C1 segment of cervical spinal cord (tissue), 14 donors: ENCODE measurements around the gene MMP25.

Source experiments
- DNase-seq, 14 donors: peaks; one replicate each; lab custom pipeline; 2025; lab: John Stamatoyannopoulos, UW

The MMP25 gene, protein sequence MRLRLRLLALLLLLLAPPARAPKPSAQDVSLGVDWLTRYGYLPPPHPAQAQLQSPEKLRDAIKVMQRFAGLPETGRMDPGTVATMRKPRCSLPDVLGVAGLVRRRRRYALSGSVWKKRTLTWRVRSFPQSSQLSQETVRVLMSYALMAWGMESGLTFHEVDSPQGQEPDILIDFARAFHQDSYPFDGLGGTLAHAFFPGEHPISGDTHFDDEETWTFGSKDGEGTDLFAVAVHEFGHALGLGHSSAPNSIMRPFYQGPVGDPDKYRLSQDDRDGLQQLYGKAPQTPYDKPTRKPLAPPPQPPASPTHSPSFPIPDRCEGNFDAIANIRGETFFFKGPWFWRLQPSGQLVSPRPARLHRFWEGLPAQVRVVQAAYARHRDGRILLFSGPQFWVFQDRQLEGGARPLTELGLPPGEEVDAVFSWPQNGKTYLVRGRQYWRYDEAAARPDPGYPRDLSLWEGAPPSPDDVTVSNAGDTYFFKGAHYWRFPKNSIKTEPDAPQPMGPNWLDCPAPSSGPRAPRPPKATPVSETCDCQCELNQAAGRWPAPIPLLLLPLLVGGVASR

DNA sequence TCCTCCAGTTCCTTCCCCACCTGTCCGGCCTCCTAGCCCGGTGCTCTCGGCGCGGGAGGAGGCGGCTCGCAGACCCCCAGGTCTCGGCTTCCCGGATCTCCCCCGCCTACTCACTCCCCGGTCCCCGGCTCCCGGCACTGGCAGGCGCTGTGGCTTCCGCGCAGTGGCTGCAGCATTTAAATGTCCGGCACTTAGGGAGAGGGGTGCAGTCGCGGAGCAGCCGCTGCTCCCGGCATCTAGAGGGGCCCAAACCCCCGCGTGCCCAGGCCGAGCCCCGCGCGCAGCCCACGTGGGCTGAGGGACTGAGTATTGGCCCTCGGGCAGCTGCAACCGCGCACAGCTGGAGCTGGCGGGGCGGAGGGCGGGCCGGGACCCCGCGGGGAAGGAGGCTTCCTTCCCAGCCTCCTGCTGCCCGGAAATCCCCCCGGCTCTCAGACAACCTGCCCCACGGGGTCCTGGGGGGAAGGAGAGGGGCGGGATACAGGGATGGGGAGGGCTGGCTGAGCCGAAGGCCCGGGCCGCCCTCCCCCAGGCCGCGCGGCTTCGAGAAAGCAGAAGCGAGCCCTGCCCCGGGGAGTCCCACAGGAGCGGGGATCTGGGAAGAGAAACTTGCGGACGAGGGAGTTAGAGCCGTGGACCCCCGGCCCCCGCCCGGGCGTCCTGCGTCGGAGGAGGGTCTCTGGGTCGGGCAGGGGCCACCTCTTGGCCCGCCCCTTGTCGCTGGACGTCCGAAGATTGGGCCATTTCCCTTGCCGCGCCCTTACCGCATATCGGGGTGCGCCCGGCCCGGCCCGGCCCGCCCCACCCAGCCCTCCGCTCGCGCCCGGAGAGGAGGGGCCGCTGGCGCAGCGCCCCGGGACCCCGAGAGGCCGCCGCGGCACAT is at the start of gene MMP25:
MMP25 (plus strand) TSS at position 804 of the 883 bp plus-strand sequence. CDS start 357 bp downstream, outside the sequence.
- DNase-seq = no peak

DNA sequence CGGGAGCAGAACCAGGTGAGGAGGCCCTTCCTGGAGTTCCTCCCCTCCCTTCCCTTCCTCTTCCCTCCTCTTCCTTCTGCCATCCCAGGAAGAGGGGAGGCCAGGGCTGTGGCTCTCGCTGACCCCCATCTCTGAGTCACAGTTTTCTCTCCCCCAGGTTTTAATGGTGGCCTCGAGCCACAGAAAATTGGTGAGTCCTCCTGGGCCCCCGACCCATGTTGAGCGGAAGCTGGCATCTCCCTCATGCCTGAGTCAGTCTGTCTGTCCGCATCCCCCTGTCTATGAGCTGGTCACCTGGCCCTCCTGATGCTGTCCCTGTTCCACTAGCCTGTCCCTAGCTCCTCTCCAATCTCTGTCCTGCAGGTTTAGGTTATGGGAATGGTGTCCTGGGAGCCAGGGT is 46.4 kb upstream of the MMP25 start:
- no peak for DNase-seq

GRCh38 chr16:3000540-3000939 is 45.8 kb upstream of the MMP25 start:
- DNase-seq = no peak

DNA sequence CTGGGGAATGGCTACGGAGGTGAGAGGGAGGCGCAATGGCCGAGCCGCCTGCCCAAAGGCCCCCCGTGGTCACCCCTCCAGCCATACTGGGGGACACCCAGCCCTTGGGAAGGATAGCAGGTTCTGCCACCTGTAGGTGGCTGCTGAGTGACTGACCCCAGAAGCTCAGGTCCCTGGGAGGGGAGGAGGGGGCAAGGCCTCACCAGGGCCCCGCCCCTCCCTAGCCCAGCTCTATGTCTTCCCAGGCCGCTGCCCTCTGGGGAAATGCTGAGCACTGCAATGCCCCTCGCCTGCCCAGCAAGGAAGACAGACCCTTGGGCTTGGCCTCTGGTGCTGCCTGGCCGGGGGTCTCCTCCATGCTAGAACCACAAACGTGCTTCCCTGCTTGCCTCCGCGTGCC is 45.0 kb upstream of the MMP25 start:
- no peak for DNase-seq

DNA sequence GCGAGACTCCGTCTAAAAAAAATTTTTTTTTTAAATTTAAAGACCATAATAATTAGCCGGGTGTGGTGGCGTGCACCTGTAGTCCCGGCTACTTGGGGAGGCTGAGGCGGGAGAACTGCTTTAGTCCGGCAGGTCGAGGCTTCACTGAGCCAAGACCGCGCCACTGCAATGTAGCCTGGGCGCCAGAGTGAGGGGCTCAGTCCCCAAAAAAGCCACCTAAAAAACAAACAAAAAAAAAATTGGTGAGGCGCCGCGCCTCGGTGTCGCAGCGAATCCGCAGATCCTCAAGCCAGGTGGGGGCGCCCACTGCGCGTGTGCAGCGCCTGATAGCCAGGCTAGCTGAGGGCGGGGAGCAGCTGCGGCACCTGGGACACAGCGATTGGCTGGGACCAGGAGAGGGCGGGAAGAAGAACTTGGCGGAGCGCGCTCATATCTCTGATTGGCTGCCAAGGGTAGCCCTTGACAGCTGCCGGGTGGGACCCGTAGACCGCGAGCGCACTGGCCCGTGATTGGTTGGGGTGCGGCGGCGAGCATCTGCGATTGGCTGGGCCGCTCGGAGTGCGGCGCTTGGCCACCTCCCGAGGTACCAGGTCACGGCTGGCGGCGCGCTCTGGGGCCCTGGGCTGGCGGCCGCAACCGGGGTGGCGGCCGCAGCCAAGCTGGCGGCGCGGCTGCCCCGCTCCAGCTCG is 42.6 kb upstream of the MMP25 start:
- peak; percentile 72 to 99 (median 95) for DNase-seq

DNA sequence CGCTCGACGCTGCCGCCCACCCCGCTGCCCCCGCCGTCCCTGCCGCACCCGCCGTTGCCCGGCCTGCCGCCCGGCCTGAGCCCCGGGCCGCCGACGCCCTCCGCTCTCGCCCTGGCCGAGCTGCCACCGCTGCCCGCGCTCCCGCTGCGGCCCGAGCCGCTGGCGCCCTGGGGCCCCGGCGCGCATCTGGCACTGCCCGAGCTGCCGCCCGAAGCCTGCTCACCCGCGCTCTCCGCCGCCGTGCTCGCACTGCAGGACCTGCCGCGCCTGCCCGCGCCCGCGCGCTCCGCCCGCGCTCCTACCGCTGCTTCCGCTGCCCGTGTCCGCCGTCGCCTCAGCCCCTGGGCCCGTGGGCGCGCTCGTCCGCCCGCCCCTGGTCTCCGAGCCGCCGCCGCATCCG is 42.0 kb upstream of the MMP25 start:
- DNase-seq = no peak

GRCh38 chr16:3004781-3005284 is 41.5 kb upstream of the MMP25 start:
- DNase-seq = peak in 2 of 14 donors; percentile 6 to 61

DNA sequence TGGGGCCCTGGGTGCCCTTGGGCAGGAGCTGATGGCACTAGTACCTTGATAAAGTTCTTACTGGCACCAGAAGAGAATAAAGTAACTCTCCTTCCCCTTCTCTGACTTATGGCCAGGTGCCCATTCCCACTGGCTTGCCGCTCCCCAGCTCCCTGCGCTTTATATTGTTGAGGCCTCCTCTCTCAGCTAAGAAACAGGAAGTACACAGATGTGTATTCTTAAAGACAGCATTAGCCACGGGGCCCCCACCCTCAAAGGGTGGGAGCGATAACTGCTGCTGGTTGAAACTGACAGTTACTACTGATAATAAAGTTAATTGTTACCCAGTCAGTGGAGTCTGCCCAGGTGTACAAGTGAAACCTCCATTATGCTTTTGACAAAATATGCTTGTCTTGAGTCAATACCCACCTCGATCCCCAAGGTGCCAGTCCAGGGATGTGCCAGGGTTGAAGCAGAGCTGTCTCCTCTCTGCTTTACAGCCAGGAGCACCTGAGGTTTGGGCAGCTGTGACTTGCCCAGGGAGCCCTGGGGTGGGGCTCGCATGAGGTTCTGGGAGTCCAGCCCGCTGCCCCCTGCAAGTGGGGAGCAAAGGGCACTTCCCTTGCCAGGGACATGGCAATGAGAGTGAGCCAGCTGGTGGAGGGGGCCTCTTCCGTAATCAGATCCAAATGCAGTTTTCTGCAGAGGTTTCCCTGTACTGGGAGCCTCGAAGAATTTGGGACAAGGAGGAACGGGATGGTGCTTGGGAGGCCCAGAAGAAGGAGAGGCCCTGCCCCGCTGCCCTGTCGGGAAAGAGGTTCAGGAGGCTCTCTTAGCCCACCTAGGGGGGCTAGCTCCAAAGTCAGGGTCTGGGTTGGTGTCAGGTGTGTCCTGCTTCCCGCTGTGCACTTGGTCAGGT is 39.1 kb upstream of the MMP25 start:
- DNase-seq = no peak

DNA sequence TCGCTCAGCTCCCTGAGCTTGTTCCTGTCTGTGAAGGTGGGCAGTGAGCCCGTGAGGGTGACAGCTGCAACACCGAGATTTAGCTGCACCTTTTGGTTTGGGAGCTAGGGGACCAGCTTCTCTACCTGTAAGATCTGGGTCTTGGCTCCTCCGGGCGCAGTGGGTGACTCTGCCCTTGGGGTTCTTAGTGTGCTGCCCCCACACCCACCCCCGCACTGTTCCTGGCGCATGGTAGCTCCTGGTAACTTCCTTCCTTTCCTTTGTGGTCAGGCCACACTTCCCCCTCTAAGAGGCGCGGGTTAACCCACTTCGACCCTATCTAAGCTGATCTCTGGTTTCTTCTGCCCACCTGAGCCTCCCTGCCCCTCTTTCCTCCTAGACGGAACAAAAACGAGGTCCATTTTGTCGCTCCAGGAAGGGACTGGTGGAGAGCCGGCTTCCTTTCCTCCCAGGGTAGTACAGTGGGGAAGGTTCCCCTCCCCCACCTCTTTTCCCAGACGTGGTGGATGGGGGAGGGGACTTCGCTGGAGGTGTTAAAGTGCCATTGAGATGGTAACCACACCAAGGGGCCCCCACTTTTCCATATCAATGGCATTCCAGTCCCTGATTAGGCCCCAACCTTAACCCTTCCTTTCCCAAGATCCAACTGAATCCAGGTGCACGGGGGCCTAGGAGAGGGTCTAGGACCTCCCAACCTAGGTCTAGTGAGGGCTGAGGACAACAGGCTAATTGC is 38.2 kb upstream of the MMP25 start:
- DNase-seq = peak in 2 of 14 donors; percentile 19 to 23

GRCh38 chr16:3008690-3009037 is 37.7 kb upstream of the MMP25 start:
- DNase-seq = no peak

GRCh38 chr16:3009568-3010390 is 36.6 kb upstream of the MMP25 start:
- no peak for DNase-seq

DNA sequence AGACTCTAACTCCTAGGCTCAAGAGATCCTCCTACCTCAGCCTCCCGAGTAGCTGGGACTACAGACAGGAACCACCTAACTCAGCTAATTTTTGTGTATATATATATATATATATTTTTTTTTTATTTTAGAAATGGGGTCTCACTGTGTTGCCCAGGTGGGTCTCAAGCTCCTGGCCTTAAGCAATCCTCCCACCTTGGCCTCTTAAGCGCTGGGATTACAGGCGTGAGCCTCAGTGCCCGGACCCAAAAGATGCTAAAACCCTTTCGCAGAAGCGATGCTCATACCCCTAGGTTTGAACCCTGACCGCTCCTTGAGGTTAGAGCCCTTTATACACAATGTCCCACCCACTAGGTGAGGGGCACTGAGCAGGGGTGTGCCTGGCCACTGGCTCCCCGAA is 35.9 kb upstream of the MMP25 start:
- DNase-seq = no peak

DNA sequence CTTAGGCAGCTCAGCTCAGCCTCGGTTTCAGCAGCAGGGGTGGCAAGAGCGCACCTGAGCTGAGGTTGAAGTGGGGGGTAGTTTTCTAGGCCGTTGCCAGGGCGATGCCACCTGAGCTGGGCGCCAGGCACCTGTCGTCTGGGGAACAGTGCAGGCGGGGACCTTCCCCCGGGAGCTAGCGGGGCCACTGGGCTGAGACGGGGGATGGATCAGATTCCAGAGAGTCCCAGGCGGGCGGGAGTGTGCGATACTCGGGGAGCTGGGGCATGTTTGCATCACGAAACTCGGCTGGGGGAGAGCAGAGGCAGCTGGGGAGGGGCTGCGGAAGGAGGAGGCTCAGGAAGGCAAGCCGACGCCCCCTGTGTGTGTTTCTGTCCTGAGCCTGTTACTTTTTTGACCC is 34.1 kb upstream of the MMP25 start:
- no peak for DNase-seq

DNA sequence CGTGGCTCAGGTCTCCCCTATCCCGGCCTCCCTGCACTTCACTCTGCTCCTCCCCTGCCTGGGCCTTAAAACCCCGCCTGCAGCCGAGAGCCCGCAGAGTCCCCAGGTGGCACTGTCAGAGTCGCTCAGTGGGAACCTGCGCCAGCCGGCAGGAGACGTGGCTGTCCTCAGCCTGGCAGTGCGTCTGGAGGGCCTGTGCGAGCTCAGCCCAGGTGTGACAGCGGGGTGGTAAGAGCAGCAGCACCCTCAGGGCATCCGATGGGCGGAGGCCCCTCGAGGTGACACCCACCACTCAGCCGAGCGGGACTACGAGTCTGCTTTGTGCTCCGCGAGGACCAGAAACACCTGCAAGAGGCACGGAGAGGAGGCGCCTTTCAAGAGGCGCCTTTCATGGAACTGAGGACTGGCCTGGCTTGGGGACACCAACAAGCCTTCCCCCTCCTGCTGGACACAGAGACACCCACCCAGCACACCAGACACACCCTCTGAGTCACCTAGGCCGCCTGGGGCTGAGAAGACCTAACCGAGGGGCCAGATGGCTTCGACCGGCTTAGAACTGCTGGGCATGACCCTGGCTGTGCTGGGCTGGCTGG is 33.4 kb upstream of the MMP25 start, which contains the start of gene CLDN9:
CLDN9 (plus strand) TSS at position 96 of the 593 bp plus-strand sequence; CDS start at position 536, 440 bp downstream.
- no peak for DNase-seq

- DNase-seq = no peak
Measured at GRCh38 chr16:3013491-3013951, 32.8 kb upstream of the MMP25 start.

DNA sequence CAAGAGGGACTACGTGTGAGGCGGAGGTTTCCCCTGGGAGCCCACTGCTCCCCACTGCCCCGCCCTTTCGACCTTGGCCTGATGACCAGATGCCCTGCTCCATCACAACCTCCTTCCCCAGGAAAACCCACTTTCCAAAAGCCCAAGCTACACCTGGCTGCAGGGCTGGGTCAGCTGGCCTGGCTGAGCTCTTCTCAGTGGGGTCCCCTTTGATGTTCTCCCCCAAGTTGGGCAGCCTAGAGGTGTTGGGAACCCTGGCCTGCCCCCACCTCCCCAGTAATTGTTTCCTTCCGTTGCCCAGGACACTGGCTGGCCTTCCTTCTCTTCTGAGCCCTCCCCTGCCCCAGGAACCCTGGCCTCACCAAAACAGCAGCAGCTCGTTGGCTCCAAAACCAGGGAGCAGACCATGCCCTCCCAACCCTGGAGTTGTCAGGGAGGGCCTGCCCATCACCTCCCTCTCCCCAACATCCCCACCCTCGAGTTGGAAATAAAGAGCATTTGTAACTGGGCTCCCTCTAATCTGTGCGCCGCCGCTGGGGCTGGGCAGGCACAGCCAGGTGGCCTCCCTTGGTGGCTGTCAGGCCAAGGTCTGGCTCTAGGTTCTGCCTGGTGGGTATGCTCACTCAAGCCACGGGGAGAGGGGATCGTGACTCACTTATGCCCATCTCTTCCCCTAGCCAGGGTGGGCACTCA is 32.2 kb upstream of the MMP25 start:
- DNase-seq = no peak

DNA sequence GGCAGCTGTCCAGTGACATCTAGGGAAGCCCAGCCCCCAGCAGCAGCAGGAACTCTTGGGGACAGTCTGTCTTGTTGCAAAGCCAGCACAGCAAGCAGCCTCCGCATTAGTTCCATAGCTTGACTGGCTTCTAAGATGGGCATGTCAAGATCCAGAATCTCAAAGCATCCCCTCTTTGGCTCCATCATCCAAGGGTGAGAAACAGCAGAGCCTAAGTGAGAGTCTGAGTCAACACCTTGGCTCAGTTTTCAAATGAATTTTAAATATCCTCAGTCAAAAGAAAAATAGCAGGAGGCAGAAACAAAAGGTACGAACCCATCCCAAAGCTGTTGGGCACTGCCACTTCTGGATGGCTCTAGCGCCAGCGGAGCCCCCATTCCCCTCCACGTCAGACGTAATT is 31.4 kb upstream of the MMP25 start:
- DNase-seq = no peak
